ENCODE measurements around the gene COL16A1.
A peak's percentile ranks its signal among the peaks of the same experiment; 100 is the strongest.

The COL16A1 gene

GRCh38 chr1:31624309-31624708, 79.5 kb downstream of the COL16A1 start:
- no peak overlapping the region for H3K27ac ChIP-seq (ENCODE audit: low read depth, low read length)
- H3K9me3 ChIP-seq (ENCODE audit: low read length) = no peaks in the 10 kb centered on the region
- peaks cover 0 to 3% of the 10 kb centered on the region in 2 donors for H3K27me3 ChIP-seq (ENCODE audit: control insufficient read depth in 1 of 2, insufficient read depth in 2 of 2, low read length in 2 of 2)
- peaks cover 20% of the 10 kb centered on the region for H3K36me3 ChIP-seq (ENCODE audit: insufficient read depth, low read length)
- no peak overlapping the region for H3K9ac ChIP-seq (ENCODE audit: low read length)
- H3K4me1 ChIP-seq (ENCODE audit: insufficient read depth, low read length) = peaks cover 14% of the 10 kb centered on the region
- H3K4me3 ChIP-seq (ENCODE audit: low read depth in 1 of 2, low read length in 2 of 2) = no peak overlapping the region

DNA sequence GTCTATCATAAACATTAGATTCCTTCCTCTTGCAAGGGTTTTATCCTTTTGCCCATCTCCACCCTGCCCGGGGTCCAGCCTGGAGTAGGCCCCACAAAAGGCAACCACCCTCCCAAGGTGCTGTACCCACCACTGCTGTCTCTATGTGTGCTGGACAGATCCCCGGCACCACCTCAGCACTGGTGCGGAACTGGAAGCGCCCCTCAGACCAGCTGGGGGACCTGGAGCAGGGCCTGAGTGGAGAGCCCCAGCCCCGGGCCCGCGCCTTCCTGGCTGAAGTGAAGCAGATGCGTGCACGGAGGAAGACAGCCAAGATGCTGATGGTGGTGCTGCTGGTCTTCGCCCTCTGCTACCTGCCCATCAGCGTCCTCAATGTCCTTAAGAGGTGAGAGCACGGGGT, 80.5 kb downstream of the COL16A1 start:
- H3K27me3 ChIP-seq (ENCODE audit: control insufficient read depth in 1 of 2, insufficient read depth in 2 of 2, low read length in 2 of 2) = peaks cover 0 to 10% of the 10 kb centered on the region in 2 donors
- no peak overlapping the region for H3K4me3 ChIP-seq (ENCODE audit: low read depth in 1 of 2, low read length in 2 of 2)
- no peak overlapping the region for H3K9ac ChIP-seq (ENCODE audit: low read length)
- peaks cover 14% of the 10 kb centered on the region for H3K4me1 ChIP-seq (ENCODE audit: insufficient read depth, low read length)
- no peak overlapping the region for H3K27ac ChIP-seq (ENCODE audit: low read depth, low read length)
- H3K9me3 ChIP-seq (ENCODE audit: low read length) = no peaks in the 10 kb centered on the region
- peaks cover 10% of the 10 kb centered on the region for H3K36me3 ChIP-seq (ENCODE audit: insufficient read depth, low read length)

GRCh38 chr1:31621847-31622730, 81.7 kb downstream of the COL16A1 start:
- Histone ChIP-seq H3K36me3 (ENCODE audit: insufficient read depth, low read length) (peaks cover under 1% of the 10 kb centered on the region), H3K4me1 (ENCODE audit: insufficient read depth, low read length) (peaks cover 5% of the 10 kb centered on the region), H3K9ac (ENCODE audit: low read length) (no peak overlapping the region), H3K27ac (ENCODE audit: low read depth, low read length) (no peak overlapping the region), H3K27me3 (ENCODE audit: control insufficient read depth in 1 of 2, insufficient read depth in 2 of 2, low read length in 2 of 2) (peaks cover 0 to 23% of the 10 kb centered on the region in 2 donors), H3K9me3 (ENCODE audit: low read length) (no peaks in the 10 kb centered on the region), H3K4me3 (ENCODE audit: low read depth in 1 of 2, low read length in 2 of 2) (no peak overlapping the region)

GRCh38 chr1:31621498-31621820, 82.4 kb downstream of the COL16A1 start:
- no peak overlapping the region for H3K4me3 ChIP-seq (ENCODE audit: low read depth in 1 of 2, low read length in 2 of 2)
- no peak overlapping the region for H3K27ac ChIP-seq (ENCODE audit: low read depth, low read length)
- H3K27me3 ChIP-seq (ENCODE audit: control insufficient read depth in 1 of 2, insufficient read depth in 2 of 2, low read length in 2 of 2) = peaks cover 0 to 29% of the 10 kb centered on the region in 2 donors
- H3K9me3 ChIP-seq (ENCODE audit: low read length) = no peaks in the 10 kb centered on the region
- H3K9ac ChIP-seq (ENCODE audit: low read length) = no peak overlapping the region
- no peaks in the 10 kb centered on the region for H3K4me1 ChIP-seq (ENCODE audit: insufficient read depth, low read length)
- H3K36me3 ChIP-seq (ENCODE audit: insufficient read depth, low read length) = no peaks in the 10 kb centered on the region

DNA sequence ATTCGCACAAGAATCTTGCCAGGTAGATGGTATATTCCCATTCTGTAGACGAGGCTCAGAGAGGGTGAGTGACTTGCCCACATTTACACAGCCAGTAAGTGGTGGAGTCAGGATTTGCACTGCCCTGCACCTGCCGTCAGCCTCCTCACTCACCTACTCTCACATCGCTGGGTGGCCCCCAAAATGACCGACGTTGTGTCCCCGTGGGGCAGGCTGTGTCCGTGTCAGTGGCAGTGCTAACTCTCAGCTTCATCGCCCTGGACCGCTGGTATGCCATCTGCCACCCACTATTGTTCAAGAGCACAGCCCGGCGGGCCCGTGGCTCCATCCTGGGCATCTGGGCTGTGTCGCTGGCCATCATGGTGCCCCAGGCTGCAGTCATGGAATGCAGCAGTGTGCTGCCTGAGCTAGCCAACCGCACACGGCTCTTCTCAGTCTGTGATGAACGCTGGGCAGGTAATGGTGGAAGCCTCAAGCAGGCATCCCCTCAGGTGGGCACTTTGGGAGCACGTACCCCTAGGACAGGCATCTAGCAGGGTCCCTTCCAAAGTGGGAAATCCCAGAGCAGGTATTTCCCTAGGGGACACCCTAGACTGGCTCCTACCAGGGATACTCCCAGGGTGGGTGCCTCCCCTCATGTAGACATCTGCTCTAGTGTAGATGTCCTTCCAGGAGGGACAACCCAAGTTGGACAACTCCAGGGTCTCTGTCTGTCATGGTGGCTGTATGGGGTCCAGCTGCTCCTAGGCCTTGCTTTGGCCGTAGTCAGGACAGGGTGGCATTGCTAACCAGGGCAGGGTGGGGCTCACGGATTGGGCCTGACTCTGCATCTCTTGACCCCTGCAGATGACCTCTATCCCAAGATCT, 83.0 kb downstream of the COL16A1 start:
- Histone ChIP-seq H3K4me3 (ENCODE audit: low read depth in 1 of 2, low read length in 2 of 2) (no peak overlapping the region), H3K9ac (ENCODE audit: low read length) (no peak overlapping the region), H3K27me3 (ENCODE audit: control insufficient read depth in 1 of 2, insufficient read depth in 2 of 2, low read length in 2 of 2) (peaks cover 0 to 31% of the 10 kb centered on the region in 2 donors), H3K9me3 (ENCODE audit: low read length) (no peaks in the 10 kb centered on the region), H3K36me3 (ENCODE audit: insufficient read depth, low read length) (no peaks in the 10 kb centered on the region), H3K4me1 (ENCODE audit: insufficient read depth, low read length) (no peaks in the 10 kb centered on the region), H3K27ac (ENCODE audit: low read depth, low read length) (no peak overlapping the region)

- no peak overlapping the region for H3K4me3 ChIP-seq (ENCODE audit: low read depth in 1 of 2, low read length in 2 of 2)
- no peak overlapping the region for H3K9ac ChIP-seq (ENCODE audit: low read length)
- no peaks in the 10 kb centered on the region for H3K9me3 ChIP-seq (ENCODE audit: low read length)
- no peaks in the 10 kb centered on the region for H3K36me3 ChIP-seq (ENCODE audit: insufficient read depth, low read length)
- no peaks in the 10 kb centered on the region for H3K4me1 ChIP-seq (ENCODE audit: insufficient read depth, low read length)
- peaks cover 0 to 31% of the 10 kb centered on the region in 2 donors for H3K27me3 ChIP-seq (ENCODE audit: control insufficient read depth in 1 of 2, insufficient read depth in 2 of 2, low read length in 2 of 2)
- no peak overlapping the region for H3K27ac ChIP-seq (ENCODE audit: low read depth, low read length)
These were observed 84.6 kb downstream of the COL16A1 start for GRCh38 chr1:31618916-31619846.

GRCh38 chr1:31617916-31618746, 85.7 kb downstream of the COL16A1 start:
- Histone ChIP-seq H3K27me3 (ENCODE audit: control insufficient read depth in 1 of 2, insufficient read depth in 2 of 2, low read length in 2 of 2) (peaks cover 0 to 31% of the 10 kb centered on the region in 2 donors), H3K9ac (ENCODE audit: low read length) (no peak overlapping the region), H3K27ac (ENCODE audit: low read depth, low read length) (no peak overlapping the region), H3K4me3 (ENCODE audit: low read depth in 1 of 2, low read length in 2 of 2) (peak overlapping the region; percentile 37 to 50), H3K9me3 (ENCODE audit: low read length) (no peaks in the 10 kb centered on the region), H3K36me3 (ENCODE audit: insufficient read depth, low read length) (no peaks in the 10 kb centered on the region), H3K4me1 (ENCODE audit: insufficient read depth, low read length) (no peaks in the 10 kb centered on the region)

DNA sequence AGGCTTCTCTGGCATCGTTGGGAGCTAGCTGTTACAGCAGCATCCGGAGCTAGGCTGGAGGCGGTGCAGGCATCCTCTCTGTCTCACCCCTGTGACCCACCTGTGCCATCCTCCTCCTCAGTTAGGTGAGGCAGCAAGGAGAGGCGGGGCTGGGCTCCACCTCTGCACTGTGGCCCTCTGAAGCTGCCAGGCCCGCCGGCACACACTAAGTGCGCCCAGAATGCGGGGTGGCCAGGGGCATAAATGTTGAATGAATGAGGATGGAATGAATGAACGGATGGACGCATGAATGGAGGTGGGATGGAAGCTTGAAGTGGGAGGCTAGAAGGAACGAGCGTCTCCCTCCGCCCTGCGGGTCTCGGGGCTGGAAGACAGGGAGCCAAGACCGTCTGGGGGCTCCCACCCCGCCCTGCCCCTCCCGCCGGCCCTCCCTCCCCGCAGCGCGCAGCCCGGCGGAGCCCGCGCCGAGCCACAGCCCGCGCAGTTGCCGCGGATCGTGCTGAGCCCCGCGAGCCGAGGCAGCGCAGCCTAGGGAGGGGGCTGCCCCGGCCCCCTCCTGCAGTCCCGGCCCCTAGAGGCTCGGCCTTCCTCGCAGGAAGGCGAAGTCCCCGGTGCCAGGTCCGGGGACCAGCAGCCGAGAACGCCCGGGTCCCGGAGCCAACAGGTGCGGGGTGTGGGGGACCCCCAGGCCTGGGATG, 86.5 kb downstream of the COL16A1 start, which contains the start of gene HCRTR1:
HCRTR1 (plus strand) TSS at position 472 of the 698 bp plus-strand sequence. CDS start 1,504 bp downstream, outside the sequence.
- H3K27ac ChIP-seq (ENCODE audit: low read depth, low read length) = no peak within 1 kb of the TSS
- no peak within 1 kb of the TSS for H3K9ac ChIP-seq (ENCODE audit: low read length)

DNA sequence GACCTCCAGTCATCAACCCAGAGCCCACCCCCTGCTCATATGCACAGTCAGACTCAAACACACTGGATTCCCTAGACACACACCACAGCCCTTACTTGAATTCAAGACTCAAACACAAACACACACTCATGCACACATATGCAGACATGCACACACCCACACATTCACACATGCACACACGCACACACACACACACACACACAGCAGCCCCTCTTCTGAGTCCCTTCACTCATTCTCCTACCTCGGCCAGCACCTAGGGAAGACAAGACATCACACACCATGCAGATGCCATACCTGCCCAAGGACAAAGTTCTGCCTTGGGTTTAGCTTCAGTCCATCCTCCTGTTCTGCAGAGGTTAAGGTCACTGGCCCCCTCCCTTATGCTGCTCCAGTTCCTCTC, 87.9 kb downstream of the COL16A1 start:
- Histone ChIP-seq H3K4me1 (ENCODE audit: insufficient read depth, low read length) (no peaks in the 10 kb centered on the region), H3K36me3 (ENCODE audit: insufficient read depth, low read length) (no peaks in the 10 kb centered on the region), H3K4me3 (ENCODE audit: low read depth in 1 of 2, low read length in 2 of 2) (no peak overlapping the region), H3K27me3 (ENCODE audit: control insufficient read depth in 1 of 2, insufficient read depth in 2 of 2, low read length in 2 of 2) (peaks cover 0 to 31% of the 10 kb centered on the region in 2 donors), H3K9me3 (ENCODE audit: low read length) (no peaks in the 10 kb centered on the region), H3K9ac (ENCODE audit: low read length) (no peak overlapping the region), H3K27ac (ENCODE audit: low read depth, low read length) (no peak overlapping the region)

More for the DNA sequence above, 86.5 kb downstream of the COL16A1 start, which contains the start of gene HCRTR1:
- H3K9me3 ChIP-seq (ENCODE audit: low read length) = no peaks in the 10 kb centered on the region
- H3K36me3 ChIP-seq (ENCODE audit: insufficient read depth, low read length) = no peaks in the 10 kb centered on the region
- no peaks in the 10 kb centered on the region for H3K4me1 ChIP-seq (ENCODE audit: insufficient read depth, low read length)
- peak within 1 kb of the TSS; percentile 37 to 50 for H3K4me3 ChIP-seq (ENCODE audit: low read depth in 1 of 2, low read length in 2 of 2)
- H3K27me3 ChIP-seq (ENCODE audit: control insufficient read depth in 1 of 2, insufficient read depth in 2 of 2, low read length in 2 of 2) = peaks cover 0 to 31% of the 10 kb centered on the region in 2 donors

GRCh38 chr1:31615414-31615813, 88.4 kb downstream of the COL16A1 start:
- Histone ChIP-seq H3K27me3 (ENCODE audit: control insufficient read depth in 1 of 2, insufficient read depth in 2 of 2, low read length in 2 of 2) (peaks cover 0 to 31% of the 10 kb centered on the region in 2 donors), H3K9me3 (ENCODE audit: low read length) (no peaks in the 10 kb centered on the region), H3K27ac (ENCODE audit: low read depth, low read length) (no peak overlapping the region), H3K9ac (ENCODE audit: low read length) (no peak overlapping the region), H3K4me3 (ENCODE audit: low read depth in 1 of 2, low read length in 2 of 2) (no peak overlapping the region), H3K36me3 (ENCODE audit: insufficient read depth, low read length) (no peaks in the 10 kb centered on the region), H3K4me1 (ENCODE audit: insufficient read depth, low read length) (no peaks in the 10 kb centered on the region)
